SU-DHL-6 (cell line): ENCODE results near the gene ZNF304.

Experiments used
- H2AFZ ChIP-seq: fragments of 200-600 bp; sonication (generic); 2 replicates; pipeline ENCODE4 v1.6.1; 2014; ENCODE audit warnings: low read depth, mild to moderate bottlenecking, moderate library complexity, mixed read lengths, antibody characterized with exemption, low read length; ENCODE audit not compliant: severe bottlenecking
- H3F3A ChIP-seq: fragments of 200-600 bp; shearing (Covaris generic); 2 replicates; pipeline ENCODE4 v1.6.0; 2016; ENCODE audit warnings: antibody characterized with exemption, mild to moderate bottlenecking; ENCODE audit not compliant: insufficient read depth
- H3K27ac ChIP-seq: fragments of 200-600 bp; sonication (generic); 2 replicates; pipeline ENCODE4 v1.5.1; 2016; ENCODE audit warnings: low read depth, mild to moderate bottlenecking, low read length, moderate library complexity, mixed read lengths
- H3K27me3 ChIP-seq: fragments of 200-600 bp; sonication (generic), shearing (Covaris generic); 2 replicates; pipeline ENCODE4 v1.6.0; 2014; ENCODE audit warnings: mild to moderate bottlenecking, low read length
- H3K36me3 ChIP-seq: fragments of 200-600 bp; sonication (generic); 2 replicates; pipeline ENCODE4 v1.6.1; 2014; ENCODE audit warnings: mild to moderate bottlenecking, low read length, mixed read lengths
- H3K4me2 ChIP-seq: fragments of 300-600, 200-600 bp; shearing (Covaris generic), sonication (generic); 2 replicates; pipeline ENCODE4 v1.6.0; 2014; ENCODE audit warnings: low read length, low read depth, mild to moderate bottlenecking; ENCODE audit not compliant: poor library complexity, severe bottlenecking
- H3K4me3 ChIP-seq: fragments of 200-600 bp; sonication (generic); 2 replicates; pipeline ENCODE4 v1.5.1; 2014; ENCODE audit warnings: antibody characterized with exemption, low read length, mild to moderate bottlenecking, mixed read lengths; ENCODE audit not compliant: insufficient read depth, poor library complexity, severe bottlenecking
- H3K79me2 ChIP-seq: fragments of 200-600 bp; sonication (generic); 2 replicates; pipeline ENCODE4 v1.6.1; 2014; ENCODE audit warnings: mild to moderate bottlenecking, low read length, moderate library complexity; ENCODE audit not compliant: insufficient read depth
- H3K9ac ChIP-seq: fragments of 200-600 bp; sonication (generic); 2 replicates; pipeline ENCODE4 v1.7.0; 2014; ENCODE audit warnings: mild to moderate bottlenecking, low read length
- H3K9me2 ChIP-seq: fragments of 200-600 bp; sonication (generic); replicated peaks from 2 replicates; pipeline ENCODE4 v1.6.1; 2014; ENCODE audit warnings: low read length; ENCODE audit not compliant: insufficient read depth
- H3K9me3 ChIP-seq: fragments of 200-600 bp; sonication (generic); 2 replicates; pipeline ENCODE4 v1.6.1; 2014; ENCODE audit warnings: low read length, mixed read lengths; ENCODE audit not compliant: insufficient read depth
- H4K20me1 ChIP-seq: fragments of 200-600 bp; sonication (generic); 2 replicates; pipeline ENCODE4 v1.6.1; 2014; ENCODE audit warnings: low read depth, mild to moderate bottlenecking, antibody characterized with exemption, low read length, moderate library complexity, mixed read lengths
- EZH2phosphoT487 ChIP-seq: fragments of 200-600 bp; sonication (generic), shearing (Covaris generic); conservative IDR thresholded peaks from 2 replicates; pipeline ENCODE4 v1.6.1; 2018; ENCODE audit warnings: mild to moderate bottlenecking, antibody characterized with exemption, low read length, moderate library complexity, mixed read lengths
- TF ChIP-seq, protein P1 (sequence below): fragments of 200-600 bp; sonication (generic); IDR thresholded peaks from one replicate; pipeline ENCODE4 v1.5.1; 2017; ENCODE audit warnings: antibody characterized with exemption, mild to moderate bottlenecking, low read length, moderate library complexity; ENCODE audit not compliant: insufficient read depth, poor library complexity, severe bottlenecking

ZNF304 gene

GRCh38 chr19:57382806-57383488 lies 31.9 kb downstream of the ZNF304 start:
- Histone ChIP-seq H3K27me3 (no peaks in the 10 kb centered on the region), H3K9me3 (peaks cover 2% of the 10 kb centered on the region; the same call in 1 of the 2 replicates), H3K4me2 (no peak overlapping the region), H3K9me2 (no peaks in the 10 kb centered on the region), H4K20me1 (no peaks in the 10 kb centered on the region), H3F3A (no peaks in the 10 kb centered on the region), H3K4me3 (no peak overlapping the region), H3K79me2 (no peaks in the 10 kb centered on the region), H3K27ac (no peak overlapping the region), H3K36me3 (peaks cover 6% of the 10 kb centered on the region), H2AFZ (no peak overlapping the region), H3K9ac (no peak overlapping the region)
- TF ChIP-seq EZH2phosphoT487, result no peak
- TF ChIP-seq, protein P1, sequence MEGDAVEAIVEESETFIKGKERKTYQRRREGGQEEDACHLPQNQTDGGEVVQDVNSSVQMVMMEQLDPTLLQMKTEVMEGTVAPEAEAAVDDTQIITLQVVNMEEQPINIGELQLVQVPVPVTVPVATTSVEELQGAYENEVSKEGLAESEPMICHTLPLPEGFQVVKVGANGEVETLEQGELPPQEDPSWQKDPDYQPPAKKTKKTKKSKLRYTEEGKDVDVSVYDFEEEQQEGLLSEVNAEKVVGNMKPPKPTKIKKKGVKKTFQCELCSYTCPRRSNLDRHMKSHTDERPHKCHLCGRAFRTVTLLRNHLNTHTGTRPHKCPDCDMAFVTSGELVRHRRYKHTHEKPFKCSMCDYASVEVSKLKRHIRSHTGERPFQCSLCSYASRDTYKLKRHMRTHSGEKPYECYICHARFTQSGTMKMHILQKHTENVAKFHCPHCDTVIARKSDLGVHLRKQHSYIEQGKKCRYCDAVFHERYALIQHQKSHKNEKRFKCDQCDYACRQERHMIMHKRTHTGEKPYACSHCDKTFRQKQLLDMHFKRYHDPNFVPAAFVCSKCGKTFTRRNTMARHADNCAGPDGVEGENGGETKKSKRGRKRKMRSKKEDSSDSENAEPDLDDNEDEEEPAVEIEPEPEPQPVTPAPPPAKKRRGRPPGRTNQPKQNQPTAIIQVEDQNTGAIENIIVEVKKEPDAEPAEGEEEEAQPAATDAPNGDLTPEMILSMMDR, result no peak

DNA sequence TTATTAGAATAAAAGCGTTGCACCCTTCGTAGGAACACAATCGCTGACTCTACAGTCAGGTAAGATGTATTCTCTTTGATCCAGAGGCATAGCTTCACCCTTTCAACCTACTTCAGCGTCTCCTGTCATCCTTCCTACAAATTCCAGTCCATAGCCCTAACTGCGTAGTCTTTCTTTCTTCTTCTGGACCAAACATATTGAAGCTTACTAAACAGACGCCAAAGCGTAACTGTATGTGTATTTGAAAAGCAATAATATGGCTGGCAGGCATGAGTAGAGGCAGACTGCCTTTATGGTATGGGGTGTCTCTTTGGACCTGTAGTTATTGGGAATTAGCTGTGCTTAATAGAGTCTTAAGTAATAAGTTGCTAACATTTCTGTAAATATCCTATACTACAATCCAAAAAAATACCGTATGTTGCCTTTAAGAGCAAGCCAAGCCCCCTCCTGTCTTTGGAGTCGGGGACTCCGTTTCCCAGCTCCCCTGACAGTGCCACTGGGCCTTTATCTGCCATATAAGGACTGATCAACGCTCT lies 38.2 kb downstream of the ZNF304 start:
- Histone ChIP-seq H3K9ac (peak overlapping the region; percentile 78), H3K79me2 (peaks cover 41% of the 10 kb centered on the region), H3K36me3 (no peaks in the 10 kb centered on the region; the same call in 1 of the 2 replicates), H3F3A (no peaks in the 10 kb centered on the region), H3K9me2 (no peaks in the 10 kb centered on the region), H3K9me3 (no peaks in the 10 kb centered on the region), H3K4me2 (peak overlapping the region; percentile 87), H3K27me3 (no peaks in the 10 kb centered on the region), H4K20me1 (no peaks in the 10 kb centered on the region), H3K27ac (peak overlapping the region; percentile 53), H3K4me3 (peak overlapping the region; percentile 72), H2AFZ (peak overlapping the region; percentile 95)
- TF ChIP-seq, protein P1, result no peak
- no peak for TF ChIP-seq EZH2phosphoT487

DNA sequence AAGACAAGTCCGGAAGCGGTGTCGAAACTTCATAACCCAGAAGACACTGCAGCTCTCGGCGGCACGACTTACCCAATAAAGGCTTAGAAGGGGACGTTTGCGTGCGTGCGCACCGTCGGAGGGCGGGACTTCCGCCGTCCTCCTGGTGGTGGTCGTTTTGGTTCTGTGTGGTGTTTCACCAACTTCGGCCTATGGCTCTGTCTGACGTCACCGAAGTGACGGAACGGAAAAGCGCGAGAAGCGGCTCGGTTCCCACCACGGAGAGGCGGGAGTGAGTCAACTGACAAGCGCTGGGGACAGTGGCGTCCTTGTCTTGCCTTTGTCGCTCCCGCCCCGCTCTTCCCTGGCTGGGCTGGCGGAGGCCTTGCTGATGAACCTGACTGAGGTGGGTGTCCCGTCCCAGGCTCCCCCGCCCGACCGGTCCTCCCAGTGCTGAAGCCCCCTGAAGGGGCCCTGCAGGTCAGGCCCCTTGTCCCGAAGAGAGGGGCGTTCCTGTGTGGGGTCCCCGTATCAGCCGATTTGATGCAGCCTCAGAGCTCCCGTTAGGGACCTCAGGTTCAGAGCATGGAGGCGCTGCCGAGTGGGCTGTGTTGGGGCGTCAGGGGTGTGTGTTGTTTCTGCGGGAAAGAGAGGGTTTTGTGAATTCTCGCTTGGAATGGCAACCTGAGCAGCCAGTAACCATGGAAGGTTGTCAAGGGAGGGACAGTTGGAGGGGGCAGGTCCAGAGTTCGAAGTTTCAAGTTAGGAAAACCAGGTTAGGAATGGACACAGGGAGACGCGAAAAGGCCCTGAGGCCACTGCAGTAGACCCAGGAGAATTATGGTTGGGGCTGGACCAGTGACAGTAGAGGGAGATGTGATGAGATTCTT lies 38.9 kb downstream of the ZNF304 start, which contains the start of gene ZNF548:
Gene ZNF548, plus strand, starts transcription at position 125 of the 869 bp plus-strand sequence. Its CDS starts 246 bp downstream, at position 371.
- peak within 1 kb of the TSS; percentile 53 for H3K27ac ChIP-seq
- peak within 1 kb of the TSS; percentile 87 for H3K4me2 ChIP-seq
- peak within 1 kb of the TSS; percentile 72 for H3K4me3 ChIP-seq
- no peaks in the 10 kb centered on the region for H3K27me3 ChIP-seq
- H2AFZ ChIP-seq, result peak within 1 kb of the TSS; percentile 95
- H3K79me2 ChIP-seq, result peaks cover 45% of the 10 kb centered on the region
- no peaks in the 10 kb centered on the region for H3K9me3 ChIP-seq
- TF ChIP-seq EZH2phosphoT487, result no peak
- TF ChIP-seq, protein P1, result no peak
- H4K20me1 ChIP-seq, result no peaks in the 10 kb centered on the region
- H3F3A ChIP-seq, result no peaks in the 10 kb centered on the region
- no peaks in the 10 kb centered on the region; the same call in 1 of the 2 replicates for H3K36me3 ChIP-seq
- no peaks in the 10 kb centered on the region for H3K9me2 ChIP-seq
- H3K9ac ChIP-seq, result peak within 1 kb of the TSS; percentile 78
